Upper lobe of left lung (tissue), 6 donors: Measurements from ENCODE around the gene NRXN2. TPM values are rescaled to one million over a fixed set of nuclear protein-coding genes. Genes with fewer than 3 reads are reported as not detected.

ENCODE experiments used
- ATAC-seq, 2 donors: fragments of 200-7000 bp; cut with Tn5 transposase; one replicate each; pipeline ENCODE4 v1.9.1; 2022; ENCODE audit warnings: mild to moderate bottlenecking in 2 of 2, moderate library complexity in 2 of 2; ENCODE audit not compliant: low FRiP score in 2 of 2
- DNase-seq, 2 donors: peaks; one replicate each; pipeline ENCODE4 v3.0.0-alpha.2; 2019 to 2020
- H3K27ac ChIP-seq, 4 donors: fragments of 200-600 bp; sonication (generic); one replicate each; pipeline ENCODE4 v1.5.1; 2016 to 2019
- H3K27me3 ChIP-seq, 4 donors: fragments of 200-600 bp; sonication (generic); one replicate each; pipeline ENCODE4 v1.5.1; 2017 to 2019
- H3K36me3 ChIP-seq, 4 donors: fragments of 200-600 bp; sonication (generic); one replicate each; pipeline ENCODE4 v1.5.1; 2016 to 2019
- H3K4me1 ChIP-seq, 4 donors: fragments of 200-600 bp; sonication (generic); one replicate each; pipeline ENCODE4 v1.5.1; 2018 to 2019
- H3K4me3 ChIP-seq, 4 donors: fragments of 200-600 bp; sonication (generic); one replicate each; pipeline ENCODE4 v1.5.1; 2017 to 2019; ENCODE audit warnings: mild to moderate bottlenecking in 2 of 4, moderate library complexity in 1 of 4
- H3K9me3 ChIP-seq, 4 donors: fragments of 200-600 bp; sonication (generic); one replicate each; pipeline ENCODE4 v1.5.1; 2018 to 2019
- EP300 ChIP-seq, 4 donors: sonication (generic); formaldehyde crosslinking; IDR thresholded peaks; one replicate each; pipeline ENCODE4 v1.5.1; 2017; ENCODE audit warnings: antibody characterized with exemption in 4 of 4, control low read depth in 2 of 4
- POLR2A ChIP-seq, 4 donors: fragments of 450-650 bp; IDR thresholded peaks; one replicate each; pipeline ENCODE4 v1.5.1; 2016 to 2017; ENCODE audit warnings: antibody characterized with exemption in 4 of 4, mild to moderate bottlenecking in 2 of 4
- POLR2AphosphoS5 ChIP-seq, 2 donors: sonication (generic); formaldehyde crosslinking; IDR thresholded peaks; one replicate each; pipeline ENCODE4 v1.5.1; 2017; ENCODE audit warnings: antibody characterized with exemption in 2 of 2
- WGBS, 2 donors: methylation state at CpG; one replicate each; pipeline ENCODE4 v1.1.5; 2017 to 2018; 5-methylcytosine and 5-hydroxymethylcytosine counted together
- total RNA-seq, 6 donors: library from RNA; depleted of rRNA in 4 of 6; stranded (reverse); fragments of >200 nt in 4 of 6; gene quantifications; one replicate each; pipeline versions ENCODE4 v1.1.0 to v1.2.1, GENCODE V29; 2016 to 2021
- TF ChIP-seq, protein P1 (sequence below), 6 experiments: fragments of 450-650 bp in 4 of 6; fragments of 200-600 bp in 2 of 6; sonication (generic) in 2 of 6; IDR thresholded peaks; one replicate each; pipeline ENCODE4 v1.5.1; 2016 to 2019; ENCODE audit warnings: antibody characterized with exemption in 6 of 6
- donor health status: DM: no; HTN: no; CAD: no; lungs with moderate emphysema.
- donor health status: DM: no; HTN: yes; CAD: no; lungs with severe emphysema.

The NRXN2 gene
- total RNA-seq, 6 donors from 2014 or later: 0.59 to 21.6 (median 2.9) TPM; not detected in 2

DNA sequence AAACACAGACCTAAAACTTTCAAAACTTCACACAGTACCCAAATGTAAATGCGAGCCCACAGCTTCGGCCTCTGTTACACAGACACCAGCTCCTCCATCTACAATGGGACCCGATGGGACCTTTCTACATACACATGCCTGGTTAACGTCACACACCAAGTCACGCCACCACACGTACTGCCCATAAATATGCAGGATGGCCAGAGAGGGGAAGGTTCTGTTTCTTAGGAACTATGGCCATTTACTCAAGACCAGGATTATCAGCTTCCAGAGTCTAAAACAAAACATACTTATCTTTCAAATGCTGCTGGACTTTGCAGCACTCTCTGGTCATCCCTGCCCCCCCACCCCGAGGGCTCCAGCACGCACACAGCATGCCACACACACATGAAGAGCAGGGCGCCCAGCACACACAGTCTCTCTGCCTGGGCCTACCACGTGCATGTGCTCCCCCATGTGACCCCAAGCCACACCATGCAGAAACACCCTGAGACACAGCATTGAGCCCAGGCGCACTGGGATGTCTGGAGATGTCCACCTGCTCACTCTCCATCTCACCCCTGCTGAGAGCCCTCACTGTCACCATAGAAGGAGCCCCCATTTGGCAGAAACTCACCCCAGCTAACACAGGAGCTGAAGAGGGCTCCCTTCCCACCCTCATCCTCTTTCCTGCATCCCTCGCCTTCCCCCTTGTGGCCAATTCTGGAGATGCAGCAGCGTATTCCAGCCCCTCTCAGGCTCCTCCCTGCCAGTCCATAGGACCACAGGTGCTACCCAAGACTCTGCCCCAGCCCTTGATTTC lies 70.2 kb downstream of the NRXN2 start:
- Histone ChIP-seq H3K4me1 (peaks cover 0 to 14% (median 6%) of the 10 kb centered on the region in 4 donors), H3K4me3 (no peak overlapping the region), H3K36me3 (no peaks in the 10 kb centered on the region), H3K27me3 (no peaks in the 10 kb centered on the region), H3K27ac (no peak overlapping the region), H3K9me3 (no peaks in the 10 kb centered on the region)
- 46 to 52% methylated on average over 7 to 12 of the region's 13 CpGs for WGBS, 2 donors
- ATAC-seq (peak in 1 of 2 donors; percentile 74), DNase-seq (peak in 1 of 2 donors; percentile 57)
- no peak for TF ChIP-seq POLR2AphosphoS5 (IDR thresholded peaks at IDR 0.05)
- TF ChIP-seq, protein P1, sequence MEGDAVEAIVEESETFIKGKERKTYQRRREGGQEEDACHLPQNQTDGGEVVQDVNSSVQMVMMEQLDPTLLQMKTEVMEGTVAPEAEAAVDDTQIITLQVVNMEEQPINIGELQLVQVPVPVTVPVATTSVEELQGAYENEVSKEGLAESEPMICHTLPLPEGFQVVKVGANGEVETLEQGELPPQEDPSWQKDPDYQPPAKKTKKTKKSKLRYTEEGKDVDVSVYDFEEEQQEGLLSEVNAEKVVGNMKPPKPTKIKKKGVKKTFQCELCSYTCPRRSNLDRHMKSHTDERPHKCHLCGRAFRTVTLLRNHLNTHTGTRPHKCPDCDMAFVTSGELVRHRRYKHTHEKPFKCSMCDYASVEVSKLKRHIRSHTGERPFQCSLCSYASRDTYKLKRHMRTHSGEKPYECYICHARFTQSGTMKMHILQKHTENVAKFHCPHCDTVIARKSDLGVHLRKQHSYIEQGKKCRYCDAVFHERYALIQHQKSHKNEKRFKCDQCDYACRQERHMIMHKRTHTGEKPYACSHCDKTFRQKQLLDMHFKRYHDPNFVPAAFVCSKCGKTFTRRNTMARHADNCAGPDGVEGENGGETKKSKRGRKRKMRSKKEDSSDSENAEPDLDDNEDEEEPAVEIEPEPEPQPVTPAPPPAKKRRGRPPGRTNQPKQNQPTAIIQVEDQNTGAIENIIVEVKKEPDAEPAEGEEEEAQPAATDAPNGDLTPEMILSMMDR (IDR thresholded peaks at IDR 0.05): peak; percentile 79 to 89 (median 87)

DNA sequence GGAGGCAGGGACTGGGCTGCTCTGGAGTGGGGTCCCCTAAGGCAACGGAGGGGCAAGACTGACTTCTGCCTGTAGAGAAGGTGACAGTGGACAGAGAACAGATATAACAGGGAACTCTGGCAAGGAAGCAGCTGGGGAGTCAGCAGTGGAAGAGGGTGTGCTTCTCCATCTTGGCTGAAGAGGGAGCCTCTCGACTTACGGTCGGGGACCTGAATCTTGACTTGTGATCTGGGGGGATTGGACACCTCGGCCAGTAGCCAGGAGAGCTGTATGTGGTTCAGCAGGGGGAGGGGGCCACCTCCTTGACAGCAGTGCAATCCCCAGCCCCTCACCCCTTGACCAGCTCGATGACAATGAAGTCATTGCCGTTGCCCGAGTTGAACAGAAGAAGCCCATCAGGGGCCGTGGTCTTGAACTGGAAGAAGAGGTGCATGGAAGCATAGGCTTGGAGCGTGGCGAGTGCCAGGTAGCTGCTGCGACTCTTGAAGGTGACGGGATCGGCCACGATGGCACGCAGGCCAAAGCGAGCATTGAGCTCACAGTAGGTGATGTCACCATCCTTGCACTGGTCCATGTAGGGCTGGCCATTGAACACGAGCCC lies 72.0 kb downstream of the NRXN2 start:
- DNase-seq (no peak), ATAC-seq (no peak)
- Histone ChIP-seq H3K4me3 (no peak overlapping the region), H3K27me3 (no peaks in the 10 kb centered on the region), H3K4me1 (peaks cover 0 to 11% (median 5%) of the 10 kb centered on the region in 4 donors), H3K27ac (no peak overlapping the region), H3K9me3 (no peaks in the 10 kb centered on the region), H3K36me3 (no peaks in the 10 kb centered on the region)
- TF ChIP-seq, protein P1 (IDR thresholded peaks at IDR 0.05): peak in 5 of 6 experiments; percentile 16 to 32 (median 17)
- no peak for TF ChIP-seq POLR2A (IDR thresholded peaks at IDR 0.05)
- 56 to 60% methylated on average over 18 of the region's 18 CpGs for WGBS, 2 donors

DNA sequence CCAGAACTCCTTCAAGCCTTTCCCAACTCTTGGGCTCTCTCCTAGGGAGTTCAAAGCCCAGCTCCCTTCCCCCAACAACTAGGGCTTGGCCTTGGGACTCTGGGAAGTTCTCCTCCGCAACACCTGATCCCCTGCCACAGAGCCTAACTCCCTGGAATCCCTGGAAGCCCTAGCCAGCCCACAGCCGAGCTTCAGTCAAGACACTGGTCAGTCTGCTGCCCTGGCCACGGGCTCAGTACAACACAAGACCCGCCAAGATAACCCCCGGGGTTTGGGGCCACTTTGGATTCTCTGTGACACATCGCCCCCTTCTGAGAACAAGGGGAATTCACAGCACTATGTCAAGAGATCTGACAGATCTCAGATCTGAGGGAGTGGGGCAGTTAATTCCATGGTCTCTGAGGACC lies 73.7 kb downstream of the NRXN2 start:
- TF ChIP-seq, protein P1 (IDR thresholded peaks at IDR 0.05): peak in 3 of 6 experiments; percentile 6 to 19 (median 11)
- no peak for TF ChIP-seq POLR2AphosphoS5 (IDR thresholded peaks at IDR 0.05)
- 24 to 100% methylated on average over 1 to 6 of the region's 6 CpGs for WGBS, 2 donors
- no peak overlapping the region for H3K4me3 ChIP-seq
- no peak for ATAC-seq
- H3K36me3 ChIP-seq: no peaks in the 10 kb centered on the region
- no peaks in the 10 kb centered on the region for H3K9me3 ChIP-seq
- H3K27ac ChIP-seq: no peak overlapping the region
- H3K27me3 ChIP-seq: peaks cover 0 to 3% (median under 1%) of the 10 kb centered on the region in 4 donors
- DNase-seq: no peak
- H3K4me1 ChIP-seq: peaks cover 0 to under 1% (median 0%) of the 10 kb centered on the region in 4 donors

DNA sequence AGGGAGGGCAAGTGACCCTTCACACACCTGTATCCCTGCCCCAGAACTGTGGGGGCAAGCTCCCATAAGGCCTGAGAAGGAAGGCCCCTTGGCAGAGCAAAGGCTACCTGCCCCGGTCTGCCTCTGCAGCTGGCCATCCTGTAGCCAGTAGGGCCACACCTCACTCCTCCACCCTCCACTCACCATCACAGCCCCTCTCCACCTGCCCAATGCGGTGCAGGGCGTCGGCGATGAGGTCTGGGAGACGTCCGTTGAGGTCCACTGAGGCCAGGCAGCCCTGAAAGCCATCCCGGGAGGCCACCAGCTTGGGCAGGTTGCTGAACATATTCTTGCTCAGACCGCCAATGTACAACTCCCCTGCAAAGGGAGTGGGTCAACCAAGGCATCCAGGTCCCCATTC lies 74.4 kb downstream of the NRXN2 start:
- ATAC-seq (no peak), DNase-seq (no peak)
- Histone ChIP-seq H3K4me1 (peaks cover 0 to 3% (median 2%) of the 10 kb centered on the region in 4 donors), H3K9me3 (no peaks in the 10 kb centered on the region), H3K27me3 (peaks cover 0 to 8% (median 5%) of the 10 kb centered on the region in 4 donors), H3K27ac (no peak overlapping the region), H3K36me3 (no peaks in the 10 kb centered on the region), H3K4me3 (no peak overlapping the region)
- TF ChIP-seq EP300 (IDR thresholded peaks at IDR 0.05): no peak
- TF ChIP-seq POLR2AphosphoS5 (IDR thresholded peaks at IDR 0.05): no peak
- TF ChIP-seq, protein P1 (IDR thresholded peaks at IDR 0.05): no peak
- no peak for TF ChIP-seq POLR2A (IDR thresholded peaks at IDR 0.05)
- WGBS, 2 donors: 83 to 92% methylated on average over 9 of the region's 9 CpGs
